Calu3 (cell line): ENCODE data around the gene EYS. TPM values are rescaled to one million over a fixed set of nuclear protein-coding genes. Genes with fewer than 3 reads are reported as not detected.

Experiments
- BruUV-seq: library from RNA; stranded (reverse); fragments of 400-500 nt; replicated peaks from 2 replicates; lab custom pipeline; 2021; lab: Mats Ljungman, UMichigan
- CTCF ChIA-PET: fragments of 300-600 bp; sonication (Branson Sonifier 250); formaldehyde crosslinking; loops from one replicate; lab custom pipeline; 2022; ENCODE audit warnings: antibody characterized with exemption; lab: Charles Lee
- DNase-seq: peaks from one replicate; pipeline ENCODE4 v3.0.0; 2022
- H3K27ac Mint-ChIP-seq: one replicate; pipeline ENCODE4 v1.8.0; 2022; ENCODE audit warnings: mixed read lengths; ENCODE audit not compliant: unreplicated experiment
- H3K27me3 Mint-ChIP-seq: one replicate; pipeline ENCODE4 v1.8.0; 2022; ENCODE audit warnings: mixed read lengths; ENCODE audit not compliant: unreplicated experiment
- H3K36me3 Mint-ChIP-seq: one replicate; pipeline ENCODE4 v1.8.0; 2022; ENCODE audit warnings: mild to moderate bottlenecking, moderate library complexity, mixed read lengths; ENCODE audit not compliant: insufficient read depth, unreplicated experiment
- H3K4me1 Mint-ChIP-seq: one replicate; pipeline ENCODE4 v1.8.0; 2022; ENCODE audit warnings: mild to moderate bottlenecking, low read depth, mixed read lengths; ENCODE audit not compliant: unreplicated experiment
- H3K4me3 Mint-ChIP-seq: one replicate; pipeline ENCODE4 v1.8.0; 2022; ENCODE audit warnings: mild to moderate bottlenecking, low read depth, moderate library complexity, mixed read lengths; ENCODE audit not compliant: unreplicated experiment
- H3K9me3 Mint-ChIP-seq: one replicate; pipeline ENCODE4 v1.8.0; 2022; ENCODE audit warnings: low read depth, mixed read lengths; ENCODE audit not compliant: unreplicated experiment
- CTCF ChIP-seq: fragments of 200-600 bp; IDR thresholded peaks from one replicate; pipeline ENCODE4 v1.8.0; 2022; ENCODE audit warnings: antibody characterized with exemption; ENCODE audit not compliant: unreplicated experiment
- intact Hi-C: fragments of 100-400 bp; cut with micrococcal nuclease; formaldehyde crosslinking; loops from one replicate; pipeline ENCODE4 v1.10.0; 2022; ENCODE audit not compliant: unreplicated experiment
- total RNA-seq: library from RNA; stranded (reverse); gene quantifications from 2 replicates; pipeline ENCODE4 v1.2.3, GENCODE V29; 2022

EYS gene
- total RNA-seq, 1 experiment from 2014 or later = not detected

- no peak for DNase-seq
- intact Hi-C loops = no loop called here
- H3K27me3 Mint-ChIP-seq = no peaks in the 10 kb centered on the region
- no peak overlapping the region for H3K27ac Mint-ChIP-seq
- H3K4me3 Mint-ChIP-seq = no peak overlapping the region
- H3K9me3 Mint-ChIP-seq = peaks cover 5% of the 10 kb centered on the region
- TF ChIP-seq CTCF = no peak
- no peaks in the 10 kb centered on the region for H3K4me1 Mint-ChIP-seq
- CTCF ChIA-PET = no interaction called here
- no TSS peak for BruUV-seq
- H3K36me3 Mint-ChIP-seq = no peaks in the 10 kb centered on the region
Observed at GRCh38 chr6:64502801-64503200, 1204.2 kb downstream of the EYS start.

- H3K9me3 Mint-ChIP-seq = peaks cover 8% of the 10 kb centered on the region
- CTCF ChIA-PET = no interaction called here
- H3K27ac Mint-ChIP-seq = no peak overlapping the region
- no peaks in the 10 kb centered on the region for H3K36me3 Mint-ChIP-seq
- no peaks in the 10 kb centered on the region for H3K27me3 Mint-ChIP-seq
- no peak for TF ChIP-seq CTCF
- DNase-seq = no peak
- intact Hi-C loops = no loop called here
- no peaks in the 10 kb centered on the region for H3K4me1 Mint-ChIP-seq
- H3K4me3 Mint-ChIP-seq = no peak overlapping the region
- BruUV-seq = no TSS peak
Observed at GRCh38 chr6:64497634-64498033, 1209.4 kb downstream of the EYS start.

- peaks cover 5% of the 10 kb centered on the region for H3K9me3 Mint-ChIP-seq
- no peaks in the 10 kb centered on the region for H3K36me3 Mint-ChIP-seq
Observed at GRCh38 chr6:64489763-64490162, 1217.3 kb downstream of the EYS start.

GRCh38 chr6:64486578-64487351 is 1220.3 kb downstream of the EYS start:
- no peak for DNase-seq
- Mint-ChIP-seq H3K9me3 (peaks cover 4% of the 10 kb centered on the region), H3K4me3 (no peak overlapping the region), H3K36me3 (no peaks in the 10 kb centered on the region), H3K4me1 (no peaks in the 10 kb centered on the region), H3K27ac (no peak overlapping the region), H3K27me3 (no peaks in the 10 kb centered on the region)
- CTCF ChIA-PET = no interaction called here
- BruUV-seq = no TSS peak
- TF ChIP-seq CTCF = no peak
- intact Hi-C loops = no loop called here

More at GRCh38 chr6:64489763-64490162, 1217.3 kb downstream of the EYS start:
- Mint-ChIP-seq H3K4me3 (no peak overlapping the region), H3K4me1 (no peaks in the 10 kb centered on the region), H3K27ac (no peak overlapping the region), H3K27me3 (no peaks in the 10 kb centered on the region)
- no peak for DNase-seq
- no peak for TF ChIP-seq CTCF
- BruUV-seq = no TSS peak
- CTCF ChIA-PET = no interaction called here
- intact Hi-C loops = no loop called here
